ENCODE data around the gene H3-3A. TPM values are rescaled to one million over a fixed set of nuclear protein-coding genes. Genes with fewer than 3 reads are reported as not detected.

The H3-3A gene
- total and polyA plus RNA-seq, 10 of the 15 experiments (the other 5 are each of a cell fraction or from before 2014, with no cell fraction given), result 215 to 486 (median 393) TPM

GRCh38 chr1:226023735-226024134 is 38.8 kb upstream of the H3-3A start:
- in situ Hi-C loops (cut with MboI) (no loop called here), intact Hi-C loops (cut with micrococcal nuclease; ENCODE audit: unreplicated experiment) (no loop called here)
- BruUV-seq (replicated peaks), result no TSS peak
- H4K20me1 ChIP-seq (ENCODE audit: control insufficient read depth, insufficient read depth), result no peaks in the 10 kb centered on the region
- no peak overlapping the region for H3K4me2 ChIP-seq (ENCODE audit: control insufficient read depth, insufficient read depth)
- ChIA-PET RAD21 (ENCODE audit: unreplicated experiment) (no interaction called here), SMC1A (ENCODE audit: uncharacterized antibody, unreplicated experiment) (no interaction called here), POLR2A (interaction anchor here (1.0 kb wide), 1 partner anchor 23 kb away, joined by 3 read pairs; no protein-coding TSS in a partner anchor), CTCF (interaction anchor here (0.7 to 0.8 kb wide), 2 partner anchors 22 to 41 kb away, joined by 3 read pairs; no protein-coding TSS in a partner anchor)
- DNase-seq (ENCODE audit: low read depth, low spot score) (no peak), FAIRE-seq (no peak), ATAC-seq (no peak)
- whole genome bisulfite sequencing (ENCODE audit: insufficient coverage, insufficient replicate concordance, low lambda C conversion rate, missing lambda C conversion rate), result 60% methylated on average over 5 of the region's 5 CpGs
- TF ChIP-seq RELA (IDR thresholded peaks at IDR 0.05; ENCODE audit: borderline replicate concordance, partially characterized antibody) (no peak), CBX3 (IDR thresholded peaks at IDR 0.05; ENCODE audit: borderline replicate concordance, low read depth) (no peak), BRCA1 (IDR thresholded peaks at IDR 0.05; ENCODE audit: low read depth, low read length) (no peak), STAT3 (IDR thresholded peaks at IDR 0.05; ENCODE audit: low read depth, low read length) (no peak), NFXL1 (IDR thresholded peaks at IDR 0.05; ENCODE audit: borderline replicate concordance) (no peak), TCF7 (IDR thresholded peaks at IDR 0.05; ENCODE audit: borderline replicate concordance) (no peak), ZBTB4 (CRISPR knock-in tag; IDR thresholded peaks at IDR 0.05) (no peak), TCF12 (IDR thresholded peaks at IDR 0.05; ENCODE audit: low read depth, low read length) (no peak)
- H3K9ac ChIP-seq (ENCODE audit: control insufficient read depth, insufficient read depth, low read length), result no peak overlapping the region
- H3K4me3 ChIP-seq, result no peak overlapping the region
- H3K27ac ChIP-seq (ENCODE audit: control insufficient read depth, insufficient read depth), result no peak overlapping the region
- H3K36me3 ChIP-seq (ENCODE audit: control insufficient read depth in 2 of 2, insufficient read depth in 2 of 2, low read length in 1 of 2), result no peaks in the 10 kb centered on the region
- no peaks in the 10 kb centered on the region for H3K9me3 ChIP-seq (replicated peaks; ENCODE audit: control insufficient read depth, insufficient read depth, low read length)
- H3K79me2 ChIP-seq (ENCODE audit: control insufficient read depth, insufficient read depth, low read length), result no peaks in the 10 kb centered on the region
- no peak overlapping the region for H2AFZ ChIP-seq (ENCODE audit: control insufficient read depth, low read depth, low read length)
- no peaks in the 10 kb centered on the region for H3K27me3 ChIP-seq (replicated peaks in 1 of 2; ENCODE audit: control insufficient read depth in 2 of 2, insufficient read depth in 2 of 2, low read length in 1 of 2)
- H3K4me1 ChIP-seq (ENCODE audit: control insufficient read depth, insufficient read depth, low read length), result peaks cover 6% of the 10 kb centered on the region

All from GM12878 (cell line).